ENCODE measurements around the gene FMN1. TPM values are rescaled to one million over a fixed set of nuclear protein-coding genes. Genes with fewer than 3 reads are reported as not detected.

The FMN1 gene
- polyA plus RNA-seq, 3 donors = 0.28 to 3.7 (median 0.34) TPM

- no peak overlapping the region for H3K4me3 Mint-ChIP-seq
Observed at GRCh38 chr15:33111041-33111451, 83.5 kb downstream of the FMN1 start.

GRCh38 chr15:33109345-33109744 lies 85.2 kb downstream of the FMN1 start:
- peaks cover 1 to 7% (median 4%) of the 10 kb centered on the region in 3 donors for H3K27me3 Mint-ChIP-seq (ENCODE audit: low read depth in 3 of 3)
- WGBS (ENCODE audit: insufficient coverage) = no CpG with 5 or more reads among the region's 4 CpGs
- Histone ChIP-seq H3K27ac (ENCODE audit: low read depth in 1 of 2, low read length in 2 of 2) (no peak overlapping the region), H3K4me2 (replicated peaks; ENCODE audit: extremely low read depth, low read length, poor library complexity, severe bottlenecking) (no peak overlapping the region), H2AFZ (ENCODE audit: insufficient read depth, low read depth, low read length, poor library complexity, severe bottlenecking) (no peak overlapping the region), H3K79me2 (ENCODE audit: insufficient read depth, low read length) (no peaks in the 10 kb centered on the region), H3K27me3 (ENCODE audit: control insufficient read depth in 2 of 2, insufficient read depth in 2 of 2, low read length in 2 of 2) (peaks cover 0 to 2% of the 10 kb centered on the region in 2 donors), H3K4me3 (replicated peaks in 1 of 3; ENCODE audit: low read depth in 2 of 3, low read length in 3 of 3) (no peak overlapping the region), H3K4me1 (ENCODE audit: control insufficient read depth in 1 of 2, insufficient read depth in 2 of 2, low read length in 2 of 2) (peaks cover 5 to 6% of the 10 kb centered on the region in 2 donors), H3K9me3 (replicated peaks in 1 of 2; ENCODE audit: control insufficient read depth in 1 of 2, insufficient read depth in 1 of 2, low read length in 2 of 2) (no peaks in the 10 kb centered on the region), H4K20me1 (ENCODE audit: insufficient read depth, low read length) (peaks cover 9% of the 10 kb centered on the region), H3K9ac (ENCODE audit: insufficient read depth, low read length, poor library complexity, severe bottlenecking) (no peak overlapping the region), H3K36me3 (replicated peaks in 1 of 2; ENCODE audit: control insufficient read depth in 1 of 2, insufficient read depth in 2 of 2, low read length in 2 of 2) (no peaks in the 10 kb centered on the region)
- peaks cover 0 to 11% of the 10 kb centered on the region in 2 donors for H3K36me3 Mint-ChIP-seq
- H3K4me3 Mint-ChIP-seq = no peak overlapping the region
- H3K9me3 Mint-ChIP-seq = peaks cover 0 to 2% (median 0%) of the 10 kb centered on the region in 7 donors
- DNase-seq = no peak
- peaks cover 2% of the 10 kb centered on the region for H3K4me1 Mint-ChIP-seq
- intact Hi-C loops (cut with micrococcal nuclease) = no loop called here
- no peak for TF ChIP-seq CTCF (IDR thresholded peaks at IDR 0.05)
- no peak overlapping the region for H3K27ac Mint-ChIP-seq

More at GRCh38 chr15:33111041-33111451, 83.5 kb downstream of the FMN1 start:
- intact Hi-C loops (cut with micrococcal nuclease) = loop anchor here in 1 of 2 donors (10.0 kb wide), 1 partner anchor 56 kb away; no protein-coding TSS in a partner anchor
- Histone ChIP-seq H3K4me2 (replicated peaks; ENCODE audit: extremely low read depth, low read length, poor library complexity, severe bottlenecking) (no peak overlapping the region), H3K4me3 (replicated peaks in 1 of 3; ENCODE audit: low read depth in 2 of 3, low read length in 3 of 3) (no peak overlapping the region), H3K27me3 (ENCODE audit: control insufficient read depth in 2 of 2, insufficient read depth in 2 of 2, low read length in 2 of 2) (no peaks in the 10 kb centered on the region), H3K9ac (ENCODE audit: insufficient read depth, low read length, poor library complexity, severe bottlenecking) (no peak overlapping the region), H3K79me2 (ENCODE audit: insufficient read depth, low read length) (no peaks in the 10 kb centered on the region), H3K36me3 (replicated peaks in 1 of 2; ENCODE audit: control insufficient read depth in 1 of 2, insufficient read depth in 2 of 2, low read length in 2 of 2) (no peaks in the 10 kb centered on the region), H4K20me1 (ENCODE audit: insufficient read depth, low read length) (peaks cover 14% of the 10 kb centered on the region), H3K9me3 (replicated peaks in 1 of 2; ENCODE audit: control insufficient read depth in 1 of 2, insufficient read depth in 1 of 2, low read length in 2 of 2) (no peaks in the 10 kb centered on the region), H2AFZ (ENCODE audit: insufficient read depth, low read depth, low read length, poor library complexity, severe bottlenecking) (no peak overlapping the region), H3K27ac (ENCODE audit: low read depth in 1 of 2, low read length in 2 of 2) (no peak overlapping the region), H3K4me1 (ENCODE audit: control insufficient read depth in 1 of 2, insufficient read depth in 2 of 2, low read length in 2 of 2) (peaks cover 10 to 12% of the 10 kb centered on the region in 2 donors)
- DNase-seq = no peak
- WGBS (ENCODE audit: insufficient coverage) = no CpG with 5 or more reads among the region's 1 CpG
- Mint-ChIP-seq H3K9me3 (peaks cover 0 to 2% (median 0%) of the 10 kb centered on the region in 7 donors), H3K27me3 (ENCODE audit: low read depth in 3 of 3) (peaks cover 1 to 4% (median 3%) of the 10 kb centered on the region in 3 donors), H3K4me1 (peaks cover 5% of the 10 kb centered on the region), H3K27ac (no peak overlapping the region), H3K36me3 (peaks cover 0 to 12% of the 10 kb centered on the region in 2 donors)
- no peak for TF ChIP-seq CTCF (IDR thresholded peaks at IDR 0.05)
